ENCODE measurements around the gene SCRN1.

The SCRN1 gene

DNA sequence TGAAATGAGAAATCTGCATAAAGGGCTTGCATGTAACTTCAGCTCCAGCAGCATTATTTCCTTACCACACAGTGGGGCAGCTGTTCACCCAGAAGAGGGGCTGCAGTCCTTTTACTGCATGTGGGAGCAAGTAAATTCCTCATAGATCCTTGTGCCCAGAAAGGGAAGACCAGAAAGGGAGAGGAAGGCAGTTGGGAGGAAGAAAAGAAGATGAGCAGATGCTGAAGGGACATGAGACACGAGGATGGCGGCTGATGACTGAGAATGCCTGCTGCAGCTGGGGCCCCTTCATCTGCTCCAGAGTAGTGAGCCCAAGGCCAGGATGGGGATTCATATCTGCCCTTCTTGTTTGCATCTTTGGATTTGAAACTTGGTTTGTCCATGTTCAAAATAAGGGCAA lies 102.8 kb downstream of the SCRN1 start:
- DNase-seq = no peak

DNA sequence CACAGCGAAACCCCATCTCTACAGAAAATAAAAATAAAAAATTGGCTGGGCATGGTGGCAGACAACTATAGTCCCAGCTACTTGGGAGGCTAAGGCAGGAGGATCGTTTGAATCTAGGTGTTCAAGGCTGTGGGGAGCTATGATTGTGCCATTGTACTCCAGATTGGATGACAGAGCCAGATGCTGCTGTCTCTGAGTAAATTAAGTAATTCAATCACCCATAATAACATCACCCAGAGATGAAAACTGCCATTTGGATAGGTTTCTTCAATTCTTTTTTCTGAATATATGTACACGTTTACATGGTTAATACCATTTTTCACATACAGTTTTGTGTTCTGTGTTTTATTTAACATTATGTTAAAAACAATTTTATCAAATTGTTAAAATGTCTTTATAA lies 104.0 kb downstream of the SCRN1 start:
- DNase-seq = no peak

DNA sequence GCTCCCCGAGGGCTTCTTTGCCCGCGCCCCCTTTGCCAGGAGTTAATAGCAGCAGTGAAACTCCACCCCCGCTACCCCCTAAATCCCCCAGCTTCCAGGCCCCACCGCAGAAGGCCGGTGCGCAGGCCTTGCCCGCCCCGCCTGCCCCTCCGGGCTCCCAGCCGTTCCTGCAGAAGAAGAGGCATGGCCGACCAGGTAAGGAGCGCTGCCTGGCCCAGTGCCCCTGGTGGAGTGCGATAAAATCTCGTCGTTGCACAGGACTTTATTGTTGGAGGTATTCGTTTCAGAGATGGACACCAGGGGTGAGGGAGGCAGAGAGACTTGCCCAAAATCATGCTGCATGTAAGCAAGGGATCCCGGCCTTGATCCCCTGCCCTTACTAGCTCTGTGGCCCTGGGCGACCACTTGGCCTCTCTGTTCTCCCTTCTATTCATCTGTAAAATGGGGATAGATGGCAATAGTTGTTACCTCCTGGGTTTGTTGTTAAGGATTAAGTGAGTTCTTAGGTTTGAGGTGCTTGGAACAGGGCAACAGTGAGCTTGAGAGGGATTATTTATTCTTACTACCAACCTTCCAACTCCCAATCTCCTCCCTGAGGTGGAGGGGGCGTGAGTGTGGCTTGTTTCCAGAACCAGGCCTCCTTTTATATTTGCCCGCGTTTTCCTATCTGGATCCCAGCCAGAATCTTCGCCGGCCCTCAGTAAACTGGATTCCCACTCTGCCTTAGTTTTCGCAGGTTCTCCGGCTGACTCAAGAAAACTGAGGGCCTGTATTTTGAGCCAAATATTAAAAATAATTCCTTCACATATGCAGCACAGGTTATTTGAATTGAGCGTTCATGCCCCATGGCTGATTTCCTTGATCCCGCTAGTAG lies 105.0 kb downstream of the SCRN1 start:
- no peak for DNase-seq

DNA sequence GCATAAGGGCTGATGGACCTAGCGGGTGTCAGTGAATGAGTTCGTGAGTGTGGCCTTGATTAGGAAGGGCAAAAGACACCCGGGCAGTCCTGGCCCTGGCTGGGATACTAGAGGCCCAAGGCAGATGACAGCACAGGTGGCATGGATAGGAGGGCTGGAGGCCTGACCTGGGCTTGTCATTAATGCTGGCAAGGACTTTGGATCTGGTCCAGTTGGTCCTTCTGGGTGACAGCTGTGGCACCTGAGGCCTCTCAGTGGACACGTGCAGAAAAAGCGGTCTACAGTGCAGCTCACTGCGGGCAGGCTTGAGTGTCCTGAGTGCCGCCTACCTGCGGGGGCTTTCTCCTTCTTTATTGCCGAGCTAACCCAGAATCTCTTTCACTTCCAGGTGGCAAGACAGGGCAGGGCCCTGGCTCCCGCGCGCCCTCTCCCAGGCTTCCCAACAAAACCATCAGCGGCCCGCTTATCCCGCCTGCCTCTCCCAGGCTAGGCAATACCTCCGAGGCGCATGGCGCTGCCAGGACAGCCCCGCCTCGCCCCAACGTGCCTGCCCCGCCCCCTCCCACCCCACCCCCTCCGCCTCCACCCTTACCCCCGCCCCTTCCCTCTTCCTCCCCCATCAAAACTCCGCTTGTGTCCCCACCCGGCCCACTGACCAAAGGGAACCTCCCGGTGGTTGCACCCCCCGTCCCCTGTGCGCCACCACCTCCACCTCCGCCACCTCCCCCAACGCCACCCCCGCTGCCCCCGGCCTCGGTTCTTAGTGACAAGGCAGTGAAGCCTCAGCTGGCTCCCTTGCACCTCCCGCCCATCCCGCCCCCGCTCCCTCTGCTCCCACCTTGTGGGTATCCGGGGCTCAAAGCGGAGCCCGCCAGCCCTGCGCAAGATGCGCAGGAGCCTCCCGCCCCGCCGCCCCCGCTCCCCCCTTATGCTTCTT lies 105.9 kb downstream of the SCRN1 start:
- no peak for DNase-seq

DNA sequence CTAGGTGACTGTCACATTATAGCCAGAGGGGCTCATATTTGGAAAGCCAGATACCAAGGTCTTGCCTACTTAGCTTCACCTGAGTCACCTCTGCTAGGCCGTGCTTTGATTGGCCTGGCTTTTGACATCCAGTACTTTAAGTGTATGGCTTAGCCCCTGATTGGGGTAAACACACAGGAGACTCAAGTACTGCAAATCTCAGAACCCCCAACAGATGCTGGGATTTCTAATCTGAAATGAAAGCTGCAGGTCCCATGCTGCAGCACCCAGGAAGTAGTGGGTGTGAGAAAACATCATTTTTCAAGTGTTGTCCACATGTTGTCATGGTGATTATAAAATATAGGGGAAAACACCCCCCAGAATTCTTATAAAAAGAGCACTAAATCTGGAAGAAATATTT lies 107.1 kb downstream of the SCRN1 start:
- no peak for DNase-seq

DNA sequence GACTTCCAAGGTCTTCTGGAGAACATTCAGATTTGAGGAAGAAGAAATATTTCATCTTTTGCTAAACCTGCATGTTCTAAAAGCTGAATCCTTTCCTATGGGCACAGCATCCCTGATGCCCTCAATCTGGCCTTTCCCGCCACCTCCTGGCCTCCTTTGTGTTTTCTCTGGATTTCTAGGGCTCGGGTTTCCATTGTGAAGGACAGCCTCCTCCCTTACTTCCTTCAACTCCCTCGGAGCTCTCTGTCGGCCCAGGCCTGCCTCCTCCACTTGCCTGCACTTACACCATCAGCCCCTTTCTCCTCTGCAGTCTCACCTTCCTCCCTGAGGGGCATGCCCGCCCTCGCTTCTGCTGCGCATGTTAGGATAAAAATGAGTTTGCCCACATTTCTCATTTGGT lies 107.9 kb downstream of the SCRN1 start:
- no peak for DNase-seq

DNA sequence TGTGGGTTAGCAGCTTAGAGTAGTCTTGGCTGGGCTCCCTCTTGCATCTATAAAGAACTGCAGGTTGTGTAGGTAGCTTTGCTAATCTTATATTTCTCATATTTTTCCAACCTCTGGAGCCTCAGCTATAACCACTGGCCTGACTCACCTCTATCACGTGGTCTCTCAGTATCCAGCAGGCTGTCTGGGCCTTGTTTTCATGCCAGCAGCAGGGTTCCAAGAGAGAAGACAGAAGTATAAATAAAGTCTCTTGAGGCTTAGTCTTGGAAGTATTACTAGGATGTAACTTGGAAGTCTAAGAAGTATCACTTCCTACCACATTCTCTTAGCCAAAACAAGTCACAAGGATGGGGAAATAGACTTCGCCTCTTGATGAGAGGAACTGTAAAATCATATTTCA lies 110.0 kb downstream of the SCRN1 start:
- DNase-seq = no peak

DNA sequence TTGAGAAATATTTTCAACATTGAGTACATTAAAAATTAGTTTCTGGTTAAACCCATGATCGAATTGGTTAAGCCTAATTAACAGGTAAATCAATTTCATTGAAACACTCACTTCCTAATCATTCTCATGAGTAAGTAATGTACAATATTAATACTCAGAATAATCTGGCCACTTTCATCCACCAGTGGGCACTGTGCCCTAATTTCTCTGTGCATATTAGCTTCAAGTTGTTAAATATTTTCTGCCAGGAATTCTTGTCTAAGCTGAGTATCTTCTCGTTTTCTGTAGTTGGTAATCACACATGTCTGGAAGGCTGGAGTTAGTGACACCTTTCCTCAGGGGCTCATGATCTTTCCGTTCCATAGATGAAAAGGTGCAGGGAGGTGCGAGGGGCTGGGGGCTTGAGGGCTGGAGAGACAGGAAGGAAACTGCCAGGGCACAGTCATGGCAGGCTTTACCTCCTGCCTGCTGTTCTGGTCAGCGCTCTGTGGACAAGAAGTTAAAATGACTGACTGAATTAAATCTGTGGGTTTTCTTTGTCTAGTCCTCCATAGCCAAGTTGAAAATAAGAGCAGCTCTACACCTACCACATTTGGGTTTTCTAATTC lies 111.4 kb downstream of the SCRN1 start:
- peak; percentile 6 to 41 for DNase-seq

DNA sequence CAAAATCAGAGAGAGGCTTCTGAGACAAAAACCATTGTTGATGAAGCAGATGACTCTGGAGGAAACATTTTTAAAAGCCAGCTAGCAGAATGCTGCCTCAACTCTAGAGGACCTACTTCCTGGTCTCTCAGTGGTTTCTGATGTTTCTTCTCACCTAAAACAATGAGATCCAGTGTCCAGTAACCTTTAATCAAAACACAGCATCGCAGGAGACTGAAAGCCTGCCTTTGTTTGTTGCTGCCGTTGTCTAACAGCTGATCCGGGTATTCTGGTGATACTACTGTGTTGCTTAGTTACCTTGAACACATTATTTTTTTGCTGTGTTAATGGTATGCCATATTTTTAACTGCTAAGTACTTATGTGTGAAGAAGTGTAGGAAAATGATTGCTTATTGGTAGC lies 112.4 kb downstream of the SCRN1 start:
- peak in 1 of 2 experiments; percentile 3 for DNase-seq

DNA sequence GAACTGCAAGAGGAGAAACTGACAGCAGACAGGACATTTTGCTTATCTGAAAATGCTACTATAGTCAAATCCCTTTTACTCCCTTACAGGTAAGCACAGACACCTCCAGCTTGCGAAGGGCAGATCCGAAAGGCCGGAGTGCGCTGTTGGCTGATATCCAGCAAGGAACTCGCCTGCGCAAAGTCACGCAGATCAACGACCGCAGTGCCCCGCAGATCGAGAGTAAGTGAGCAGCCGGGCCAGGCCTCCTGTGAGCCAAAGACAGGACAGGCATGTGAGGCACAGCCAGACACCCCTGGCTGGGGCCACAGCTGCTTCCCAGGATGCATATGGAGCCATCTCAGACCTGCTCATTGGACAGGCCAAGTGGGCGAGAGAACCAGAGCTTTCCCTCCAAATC lies 113.9 kb downstream of the SCRN1 start:
- no peak for DNase-seq

DNA sequence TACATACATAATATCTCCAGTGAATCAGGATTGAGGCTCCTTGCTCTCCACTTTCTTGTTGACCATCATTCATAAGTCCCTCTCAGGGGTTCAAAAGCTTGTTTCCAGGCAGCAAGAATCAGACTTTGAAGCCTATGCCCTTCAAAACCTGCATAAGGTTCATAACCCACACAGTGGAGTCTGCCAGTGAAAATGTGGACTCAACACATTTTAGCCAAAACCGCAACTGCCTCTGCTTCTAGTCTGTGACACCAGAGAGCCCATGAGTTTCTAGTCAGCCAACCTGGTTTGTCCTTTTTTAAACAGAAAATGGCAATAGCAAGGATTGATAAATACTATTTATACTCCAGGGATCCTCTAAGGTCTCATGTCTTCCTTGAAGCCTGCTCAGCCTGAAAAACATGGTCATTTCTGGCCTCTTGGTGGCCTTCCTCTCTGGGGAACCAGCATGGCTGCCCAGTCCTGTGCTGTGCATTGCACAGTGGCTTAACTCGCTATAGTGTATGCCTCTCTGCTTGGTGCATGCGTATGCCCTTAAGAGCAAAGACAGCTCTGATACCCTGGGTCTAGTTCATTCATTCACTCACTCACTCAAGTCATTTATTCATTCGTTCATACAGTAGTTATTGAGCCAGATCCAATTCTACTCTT lies 115.8 kb downstream of the SCRN1 start:
- no peak for DNase-seq

DNA sequence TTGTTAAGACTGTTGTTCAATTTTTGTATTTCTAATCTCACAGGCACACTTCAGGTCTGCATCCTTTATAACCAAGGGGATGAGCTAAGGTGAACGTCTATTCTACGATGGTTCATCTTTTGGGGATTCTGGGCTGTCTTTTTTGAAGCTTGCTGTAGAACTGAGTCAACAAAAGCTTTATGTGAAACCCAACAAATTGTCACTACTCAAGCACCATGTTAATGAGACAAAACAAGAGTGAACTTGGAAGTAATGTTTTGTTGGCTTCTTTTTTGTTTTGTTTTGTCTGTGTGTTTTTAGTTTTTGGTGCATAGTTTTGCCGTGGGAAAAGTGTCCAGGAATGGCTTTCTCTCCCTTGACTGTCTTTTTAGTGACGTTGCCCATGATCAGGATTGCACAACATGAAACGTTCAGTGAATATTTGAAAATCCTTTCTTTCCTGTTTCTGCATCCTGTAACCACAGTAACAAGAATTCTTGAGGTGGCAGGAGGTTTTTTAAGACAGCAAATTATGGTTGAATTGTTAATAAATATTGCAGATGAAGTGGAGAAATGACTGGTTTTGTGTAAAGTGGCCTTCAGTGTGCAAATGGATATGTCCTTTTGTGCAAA lies 117.7 kb downstream of the SCRN1 start:
- no peak for DNase-seq
